Activated naive CD8-positive, alpha-beta T cell (primary cell): Measurements from ENCODE around the gene PTGIS.

ENCODE experiments used
- H3K27ac Mint-ChIP-seq: one replicate; pipeline ENCODE4 v1.8.0; 2021; ENCODE audit warnings: mixed read lengths
- H3K27me3 Mint-ChIP-seq: one replicate; pipeline ENCODE4 v1.8.0; 2021; ENCODE audit warnings: mixed read lengths
- H3K36me3 Mint-ChIP-seq: one replicate; pipeline ENCODE4 v1.8.0; 2021; ENCODE audit warnings: mixed read lengths
- H3K4me1 Mint-ChIP-seq: one replicate; pipeline ENCODE4 v1.8.0; 2021; ENCODE audit warnings: low read depth, mixed read lengths
- H3K4me3 Mint-ChIP-seq: one replicate; pipeline ENCODE4 v1.8.0; 2021; ENCODE audit warnings: mild to moderate bottlenecking, mixed read lengths
- H3K9me3 Mint-ChIP-seq: one replicate; pipeline ENCODE4 v1.8.0; 2021; ENCODE audit warnings: low read depth, mixed read lengths

PTGIS gene

GRCh38 chr20:49496553-49497397, 71.2 kb downstream of the PTGIS start:
- Mint-ChIP-seq H3K27me3 (peaks cover 11% of the 10 kb centered on the region), H3K27ac (no peak overlapping the region), H3K4me1 (no peaks in the 10 kb centered on the region), H3K36me3 (no peaks in the 10 kb centered on the region), H3K4me3 (no peak overlapping the region), H3K9me3 (peaks cover 4% of the 10 kb centered on the region)

- no peaks in the 10 kb centered on the region for H3K36me3 Mint-ChIP-seq
- no peak overlapping the region for H3K4me3 Mint-ChIP-seq
- no peaks in the 10 kb centered on the region for H3K4me1 Mint-ChIP-seq
- peaks cover 13% of the 10 kb centered on the region for H3K27me3 Mint-ChIP-seq
- H3K9me3 Mint-ChIP-seq, result peaks cover 4% of the 10 kb centered on the region
- no peak overlapping the region for H3K27ac Mint-ChIP-seq
These were observed 71.9 kb downstream of the PTGIS start for GRCh38 chr20:49496043-49496442.

GRCh38 chr20:49490689-49491088, 77.2 kb downstream of the PTGIS start:
- Mint-ChIP-seq H3K36me3 (peaks cover 3% of the 10 kb centered on the region), H3K4me3 (no peak overlapping the region), H3K4me1 (no peaks in the 10 kb centered on the region), H3K27me3 (peaks cover 29% of the 10 kb centered on the region), H3K27ac (no peak overlapping the region), H3K9me3 (peaks cover 4% of the 10 kb centered on the region)

GRCh38 chr20:49489688-49490087, 78.2 kb downstream of the PTGIS start:
- Mint-ChIP-seq H3K36me3 (peaks cover 3% of the 10 kb centered on the region), H3K9me3 (peaks cover 4% of the 10 kb centered on the region), H3K4me3 (no peak overlapping the region), H3K27ac (no peak overlapping the region), H3K27me3 (peaks cover 34% of the 10 kb centered on the region), H3K4me1 (peaks cover 2% of the 10 kb centered on the region)

GRCh38 chr20:49486064-49486463, 81.9 kb downstream of the PTGIS start:
- Mint-ChIP-seq H3K9me3 (no peaks in the 10 kb centered on the region), H3K27ac (no peak overlapping the region), H3K4me1 (peaks cover 9% of the 10 kb centered on the region), H3K4me3 (no peak overlapping the region), H3K36me3 (peaks cover 3% of the 10 kb centered on the region), H3K27me3 (peaks cover 39% of the 10 kb centered on the region)

GRCh38 chr20:49485563-49485962, 82.4 kb downstream of the PTGIS start:
- Mint-ChIP-seq H3K36me3 (peaks cover 3% of the 10 kb centered on the region), H3K27ac (no peak overlapping the region), H3K9me3 (no peaks in the 10 kb centered on the region), H3K4me3 (no peak overlapping the region), H3K4me1 (peaks cover 9% of the 10 kb centered on the region), H3K27me3 (peaks cover 43% of the 10 kb centered on the region)

- Mint-ChIP-seq H3K27me3 (peaks cover 39% of the 10 kb centered on the region), H3K4me1 (peaks cover 9% of the 10 kb centered on the region), H3K27ac (no peak overlapping the region), H3K4me3 (peak overlapping the region; percentile 79), H3K36me3 (no peaks in the 10 kb centered on the region), H3K9me3 (no peaks in the 10 kb centered on the region)
These were observed 83.5 kb downstream of the PTGIS start for GRCh38 chr20:49484180-49485140.

GRCh38 chr20:49483696-49484123, 84.2 kb downstream of the PTGIS start:
- peaks cover 9% of the 10 kb centered on the region for H3K4me1 Mint-ChIP-seq
- no peak overlapping the region for H3K4me3 Mint-ChIP-seq
- no peaks in the 10 kb centered on the region for H3K36me3 Mint-ChIP-seq
- H3K9me3 Mint-ChIP-seq, result no peaks in the 10 kb centered on the region
- H3K27me3 Mint-ChIP-seq, result peaks cover 42% of the 10 kb centered on the region
- H3K27ac Mint-ChIP-seq, result no peak overlapping the region

GRCh38 chr20:49483018-49483695, 84.8 kb downstream of the PTGIS start:
- Mint-ChIP-seq H3K27me3 (peaks cover 41% of the 10 kb centered on the region), H3K36me3 (no peaks in the 10 kb centered on the region), H3K4me3 (peak overlapping the region; percentile 60), H3K4me1 (peaks cover 9% of the 10 kb centered on the region), H3K9me3 (no peaks in the 10 kb centered on the region), H3K27ac (no peak overlapping the region)

GRCh38 chr20:49482621-49483017, 85.3 kb downstream of the PTGIS start, which contains the start of gene KCNB1:
Gene KCNB1 (minus strand): TSS chr20:49482668. CDS start chr20:49482480, 188 bp downstream.
- Mint-ChIP-seq H3K27me3 (peaks cover 40% of the 10 kb centered on the region), H3K4me1 (peaks cover 9% of the 10 kb centered on the region), H3K9me3 (no peaks in the 10 kb centered on the region), H3K27ac (no peak within 1 kb of the TSS), H3K36me3 (no peaks in the 10 kb centered on the region), H3K4me3 (peak within 1 kb of the TSS; percentile 60)

GRCh38 chr20:49482173-49482572, 85.8 kb downstream of the PTGIS start:
- Mint-ChIP-seq H3K4me3 (no peak overlapping the region), H3K27me3 (peaks cover 36% of the 10 kb centered on the region), H3K36me3 (no peaks in the 10 kb centered on the region)

GRCh38 chr20:49481116-49481515, 86.8 kb downstream of the PTGIS start:
- peaks cover 9% of the 10 kb centered on the region for H3K4me1 Mint-ChIP-seq
- no peaks in the 10 kb centered on the region for H3K9me3 Mint-ChIP-seq
- H3K36me3 Mint-ChIP-seq, result no peaks in the 10 kb centered on the region
- no peak overlapping the region for H3K27ac Mint-ChIP-seq
- H3K4me3 Mint-ChIP-seq, result no peak overlapping the region
- H3K27me3 Mint-ChIP-seq, result peaks cover 31% of the 10 kb centered on the region

More at GRCh38 chr20:49482173-49482572, 85.8 kb downstream of the PTGIS start:
- no peak overlapping the region for H3K27ac Mint-ChIP-seq
- H3K9me3 Mint-ChIP-seq, result no peaks in the 10 kb centered on the region
- H3K4me1 Mint-ChIP-seq, result peaks cover 9% of the 10 kb centered on the region

- Mint-ChIP-seq H3K9me3 (no peaks in the 10 kb centered on the region), H3K36me3 (no peaks in the 10 kb centered on the region), H3K27me3 (peaks cover 25% of the 10 kb centered on the region), H3K4me1 (peaks cover 9% of the 10 kb centered on the region), H3K4me3 (no peak overlapping the region), H3K27ac (no peak overlapping the region)
These were observed 87.7 kb downstream of the PTGIS start for GRCh38 chr20:49480236-49480635.

GRCh38 chr20:49479785-49480184, 88.2 kb downstream of the PTGIS start:
- H3K27me3 Mint-ChIP-seq, result peaks cover 23% of the 10 kb centered on the region

More at GRCh38 chr20:49479785-49480184, 88.2 kb downstream of the PTGIS start:
- Mint-ChIP-seq H3K27ac (no peak overlapping the region), H3K4me1 (peaks cover 8% of the 10 kb centered on the region), H3K4me3 (no peak overlapping the region), H3K36me3 (no peaks in the 10 kb centered on the region), H3K9me3 (no peaks in the 10 kb centered on the region)
